SU-DHL-6 (cell line): ENCODE results near the gene C1orf50.

Experiments used
- H2AFZ ChIP-seq: fragments of 200-600 bp; sonication (generic); 2 replicates; pipeline ENCODE4 v1.6.1; 2014; ENCODE audit warnings: low read depth, mild to moderate bottlenecking, moderate library complexity, mixed read lengths, antibody characterized with exemption, low read length; ENCODE audit not compliant: severe bottlenecking
- H3F3A ChIP-seq: fragments of 200-600 bp; shearing (Covaris generic); 2 replicates; pipeline ENCODE4 v1.6.0; 2016; ENCODE audit warnings: antibody characterized with exemption, mild to moderate bottlenecking; ENCODE audit not compliant: insufficient read depth
- H3K27ac ChIP-seq: fragments of 200-600 bp; sonication (generic); 2 replicates; pipeline ENCODE4 v1.5.1; 2016; ENCODE audit warnings: low read depth, mild to moderate bottlenecking, low read length, moderate library complexity, mixed read lengths
- H3K27me3 ChIP-seq: fragments of 200-600 bp; sonication (generic), shearing (Covaris generic); 2 replicates; pipeline ENCODE4 v1.6.0; 2014; ENCODE audit warnings: mild to moderate bottlenecking, low read length
- H3K36me3 ChIP-seq: fragments of 200-600 bp; sonication (generic); 2 replicates; pipeline ENCODE4 v1.6.1; 2014; ENCODE audit warnings: mild to moderate bottlenecking, low read length, mixed read lengths
- H3K4me2 ChIP-seq: fragments of 300-600, 200-600 bp; shearing (Covaris generic), sonication (generic); 2 replicates; pipeline ENCODE4 v1.6.0; 2014; ENCODE audit warnings: low read length, low read depth, mild to moderate bottlenecking; ENCODE audit not compliant: poor library complexity, severe bottlenecking
- H3K4me3 ChIP-seq: fragments of 200-600 bp; sonication (generic); 2 replicates; pipeline ENCODE4 v1.5.1; 2014; ENCODE audit warnings: antibody characterized with exemption, low read length, mild to moderate bottlenecking, mixed read lengths; ENCODE audit not compliant: insufficient read depth, poor library complexity, severe bottlenecking
- H3K79me2 ChIP-seq: fragments of 200-600 bp; sonication (generic); 2 replicates; pipeline ENCODE4 v1.6.1; 2014; ENCODE audit warnings: mild to moderate bottlenecking, low read length, moderate library complexity; ENCODE audit not compliant: insufficient read depth
- H3K9ac ChIP-seq: fragments of 200-600 bp; sonication (generic); 2 replicates; pipeline ENCODE4 v1.7.0; 2014; ENCODE audit warnings: mild to moderate bottlenecking, low read length
- H3K9me2 ChIP-seq: fragments of 200-600 bp; sonication (generic); replicated peaks from 2 replicates; pipeline ENCODE4 v1.6.1; 2014; ENCODE audit warnings: low read length; ENCODE audit not compliant: insufficient read depth
- H3K9me3 ChIP-seq: fragments of 200-600 bp; sonication (generic); 2 replicates; pipeline ENCODE4 v1.6.1; 2014; ENCODE audit warnings: low read length, mixed read lengths; ENCODE audit not compliant: insufficient read depth
- H4K20me1 ChIP-seq: fragments of 200-600 bp; sonication (generic); 2 replicates; pipeline ENCODE4 v1.6.1; 2014; ENCODE audit warnings: low read depth, mild to moderate bottlenecking, antibody characterized with exemption, low read length, moderate library complexity, mixed read lengths
- CTCF ChIP-seq: fragments of 200-600 bp; sonication (generic); IDR thresholded peaks from one replicate; pipeline ENCODE4 v1.5.1; 2017; ENCODE audit warnings: antibody characterized with exemption, mild to moderate bottlenecking, low read length, moderate library complexity; ENCODE audit not compliant: insufficient read depth, poor library complexity, severe bottlenecking
- EZH2phosphoT487 ChIP-seq: fragments of 200-600 bp; sonication (generic), shearing (Covaris generic); conservative IDR thresholded peaks from 2 replicates; pipeline ENCODE4 v1.6.1; 2018; ENCODE audit warnings: mild to moderate bottlenecking, antibody characterized with exemption, low read length, moderate library complexity, mixed read lengths

C1orf50 gene

GRCh38 chr1:42824481-42825035, 57.5 kb downstream of the C1orf50 start:
- Histone ChIP-seq H3K36me3 (no peaks in the 10 kb centered on the region), H3F3A (no peaks in the 10 kb centered on the region), H3K79me2 (no peaks in the 10 kb centered on the region), H3K27ac (no peak overlapping the region), H3K9ac (no peak overlapping the region), H3K4me2 (no peak overlapping the region), H3K4me3 (no peak overlapping the region), H3K9me3 (no peaks in the 10 kb centered on the region), H2AFZ (no peak overlapping the region), H3K27me3 (no peaks in the 10 kb centered on the region), H3K9me2 (no peaks in the 10 kb centered on the region), H4K20me1 (no peaks in the 10 kb centered on the region)
- TF ChIP-seq EZH2phosphoT487, result no peak
- TF ChIP-seq CTCF, result no peak

- H4K20me1 ChIP-seq, result no peaks in the 10 kb centered on the region
- no peaks in the 10 kb centered on the region for H3K36me3 ChIP-seq
- H3K9ac ChIP-seq, result no peak overlapping the region
- H3K4me3 ChIP-seq, result no peak overlapping the region
- no peaks in the 10 kb centered on the region for H3K9me2 ChIP-seq
- H2AFZ ChIP-seq, result no peak overlapping the region
- H3K27me3 ChIP-seq, result no peaks in the 10 kb centered on the region
- H3F3A ChIP-seq, result no peaks in the 10 kb centered on the region
- TF ChIP-seq CTCF (no peak), EZH2phosphoT487 (no peak)
- no peaks in the 10 kb centered on the region for H3K9me3 ChIP-seq
- no peak overlapping the region for H3K4me2 ChIP-seq
- no peak overlapping the region for H3K27ac ChIP-seq
- H3K79me2 ChIP-seq, result no peaks in the 10 kb centered on the region
These were observed 58.2 kb downstream of the C1orf50 start for GRCh38 chr1:42825036-42825851.
